Activated T-cell treated with anti-CD3 and anti-CD28 coated beads, Interleukin-2, amount 50 U/mL, for 4 hours (primary cell): ENCODE data around the gene USP21. TPM values are rescaled to one million over a fixed set of nuclear protein-coding genes. Genes with fewer than 3 reads are reported as not detected.
A peak's percentile ranks its signal among the peaks of the same experiment; 100 is the strongest.

Experiments used
- ATAC-seq, 2 donors: fragments of 200-7000 bp; cut with Tn5 transposase; one replicate each; pipeline ENCODE4 v1.10.0; 2021
- DNase-seq: peaks from one replicate; pipeline ENCODE4 v3.0.0-alpha.2; 2020
- H3K27me3 Mint-ChIP-seq: one replicate; pipeline ENCODE4 v1.8.0; 2021; ENCODE audit warnings: low read depth, mixed read lengths
- H3K36me3 Mint-ChIP-seq: one replicate; pipeline ENCODE4 v1.8.0; 2022; ENCODE audit warnings: mixed read lengths; ENCODE audit not compliant: insufficient read depth
- H3K4me1 Mint-ChIP-seq: one replicate; pipeline ENCODE4 v1.8.0; 2021; ENCODE audit warnings: low read depth, mixed read lengths
- H3K4me3 Mint-ChIP-seq: one replicate; pipeline ENCODE4 v1.8.0; 2021; ENCODE audit warnings: mild to moderate bottlenecking, moderate library complexity, mixed read lengths
- H3K9me3 Mint-ChIP-seq: one replicate; pipeline ENCODE4 v1.8.0; 2021; ENCODE audit warnings: mixed read lengths
- total RNA-seq, 3 donors: library from RNA; stranded (reverse); gene quantifications; one replicate each; pipeline ENCODE4 v1.2.1, GENCODE V29; 2021

USP21 gene
- total RNA-seq, 3 donors from 2014 or later = 25.0 to 28.3 (median 27.4) TPM

DNA sequence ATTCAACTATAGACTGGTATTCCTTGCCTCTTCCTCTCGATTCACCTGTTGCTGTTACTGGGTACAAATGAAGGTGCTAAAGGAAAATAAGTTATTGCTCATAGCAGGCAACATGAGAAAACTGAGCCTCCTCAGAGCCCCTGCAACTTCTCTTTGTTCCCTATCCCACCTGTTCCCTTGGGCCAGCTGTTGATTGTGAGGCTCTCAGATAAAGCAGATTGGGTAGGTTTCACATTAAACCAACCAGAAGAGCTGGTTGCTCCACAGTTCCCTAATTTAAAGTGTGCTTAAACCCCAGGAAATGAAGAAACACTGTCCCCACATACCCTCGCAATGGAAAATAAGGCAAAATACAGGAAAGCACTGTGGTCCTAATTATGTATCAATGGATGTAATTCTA, 31.7 kb upstream of the USP21 start:
- ATAC-seq (no peak), DNase-seq (no peak)
- H3K36me3 Mint-ChIP-seq = peaks cover 49% of the 10 kb centered on the region
- H3K4me3 Mint-ChIP-seq = no peak overlapping the region
- H3K9me3 Mint-ChIP-seq = no peaks in the 10 kb centered on the region
- H3K27me3 Mint-ChIP-seq = no peaks in the 10 kb centered on the region
- H3K4me1 Mint-ChIP-seq = peaks cover 56% of the 10 kb centered on the region

DNA sequence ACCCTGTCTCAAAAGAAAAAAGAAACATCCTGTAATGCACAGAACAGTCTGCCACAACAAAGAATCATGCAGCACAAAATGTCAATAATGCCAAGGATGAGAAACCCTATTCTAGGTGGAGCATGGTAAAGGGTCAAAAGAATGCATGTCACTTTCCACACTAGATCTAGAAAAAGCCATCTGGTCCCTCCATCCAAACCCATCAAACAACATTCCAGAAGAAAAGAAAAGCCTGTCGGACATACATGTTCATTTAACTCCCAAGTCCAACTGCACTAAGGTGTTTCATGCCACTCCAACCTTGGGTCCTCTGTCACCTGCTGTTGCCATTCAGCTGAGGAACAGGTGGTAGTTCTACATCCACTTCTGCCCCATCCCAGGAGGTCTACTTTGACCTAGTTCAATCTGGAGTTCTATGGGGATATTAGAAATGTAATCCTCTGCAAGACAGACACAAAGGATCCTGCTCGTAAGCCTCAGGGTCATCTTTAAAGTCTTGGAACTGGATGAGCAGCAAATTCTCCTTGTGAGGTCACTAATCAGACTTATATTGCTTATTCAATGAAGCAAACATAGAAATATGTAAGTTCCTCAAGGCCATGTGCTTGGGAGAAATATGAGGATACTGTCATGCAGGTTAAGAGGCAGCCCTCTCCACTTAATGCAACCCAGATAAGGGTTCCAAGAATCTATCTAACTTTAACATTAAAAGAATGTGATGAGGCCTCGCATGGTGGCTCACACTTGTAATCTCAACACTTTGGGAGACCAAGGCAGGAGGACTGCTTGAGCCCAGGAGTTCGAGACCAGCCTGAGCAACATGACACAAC, 30.5 kb upstream of the USP21 start:
- ATAC-seq (no peak), DNase-seq (no peak)
- peaks cover 56% of the 10 kb centered on the region for H3K4me1 Mint-ChIP-seq
- no peaks in the 10 kb centered on the region for H3K9me3 Mint-ChIP-seq
- peaks cover 40% of the 10 kb centered on the region for H3K36me3 Mint-ChIP-seq
- no peak overlapping the region for H3K4me3 Mint-ChIP-seq
- H3K27me3 Mint-ChIP-seq = no peaks in the 10 kb centered on the region

DNA sequence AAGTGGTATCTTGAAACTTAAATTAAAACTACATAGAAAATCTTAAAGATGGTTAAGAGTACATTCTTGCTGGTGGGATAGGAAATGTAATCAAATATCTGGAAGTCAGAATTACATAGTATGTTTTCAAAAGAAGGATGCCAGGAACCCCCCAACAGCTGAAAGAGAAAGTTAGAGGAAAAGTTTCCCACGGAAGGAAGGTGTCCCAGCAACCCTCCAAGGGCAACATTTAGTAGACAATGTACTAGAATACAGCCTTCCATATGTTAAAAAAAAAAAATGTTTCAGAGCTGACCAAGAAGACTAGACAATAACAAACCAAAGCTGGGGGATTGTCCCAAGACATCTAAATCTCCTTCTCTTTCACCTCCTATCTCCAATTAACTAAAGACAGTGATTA, 29.0 kb upstream of the USP21 start:
- Mint-ChIP-seq H3K36me3 (peaks cover 35% of the 10 kb centered on the region), H3K9me3 (no peaks in the 10 kb centered on the region), H3K27me3 (no peaks in the 10 kb centered on the region), H3K4me1 (peaks cover 59% of the 10 kb centered on the region), H3K4me3 (no peak overlapping the region)
- ATAC-seq = no peak
- no peak for DNase-seq

DNA sequence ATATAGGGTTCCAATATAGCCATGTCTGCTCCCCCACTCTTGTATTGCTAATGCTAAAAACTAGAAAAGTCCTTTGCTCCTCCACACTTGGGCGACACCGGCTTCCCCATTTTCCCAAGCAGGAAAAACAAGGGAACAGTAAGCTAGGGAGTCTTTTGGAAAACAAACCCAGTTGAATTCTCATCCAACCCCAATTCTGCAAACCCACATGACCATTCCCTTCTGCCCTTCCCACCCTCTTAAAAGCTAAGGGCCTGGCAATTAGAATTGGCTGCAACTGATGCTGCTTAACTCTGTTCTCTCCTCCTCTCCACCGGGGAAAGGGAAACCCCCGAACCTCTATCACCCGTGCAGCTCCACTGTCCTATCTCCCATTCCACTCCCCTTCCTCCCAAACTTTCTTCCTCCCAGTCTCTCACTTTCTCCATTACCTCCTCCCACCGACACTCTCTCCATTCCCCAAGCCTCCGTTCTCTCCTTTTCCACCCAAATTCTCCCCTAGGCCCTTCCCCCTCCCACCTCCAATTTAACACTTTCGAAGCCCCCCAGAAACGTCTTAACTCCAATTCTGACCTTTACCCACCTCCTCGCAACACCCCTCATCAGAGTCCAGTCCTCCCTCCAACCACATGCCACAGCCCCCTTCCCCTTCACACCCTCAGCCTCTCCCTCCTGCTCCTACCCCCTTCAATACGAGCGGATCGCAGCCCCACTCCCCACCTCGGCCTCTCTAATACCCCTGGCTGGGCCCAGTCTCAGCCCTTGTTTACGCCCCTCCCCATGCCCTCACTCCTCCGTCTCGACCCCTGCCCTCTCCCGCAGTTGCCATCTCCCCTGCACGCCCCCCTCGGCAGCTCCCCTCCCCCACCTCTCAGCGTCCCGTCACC, 27.5 kb upstream of the USP21 start:
- DNase-seq = no peak
- Mint-ChIP-seq H3K4me3 (no peak overlapping the region), H3K27me3 (no peaks in the 10 kb centered on the region), H3K36me3 (peaks cover 26% of the 10 kb centered on the region), H3K4me1 (peaks cover 51% of the 10 kb centered on the region), H3K9me3 (no peaks in the 10 kb centered on the region)
- no peak for ATAC-seq

DNA sequence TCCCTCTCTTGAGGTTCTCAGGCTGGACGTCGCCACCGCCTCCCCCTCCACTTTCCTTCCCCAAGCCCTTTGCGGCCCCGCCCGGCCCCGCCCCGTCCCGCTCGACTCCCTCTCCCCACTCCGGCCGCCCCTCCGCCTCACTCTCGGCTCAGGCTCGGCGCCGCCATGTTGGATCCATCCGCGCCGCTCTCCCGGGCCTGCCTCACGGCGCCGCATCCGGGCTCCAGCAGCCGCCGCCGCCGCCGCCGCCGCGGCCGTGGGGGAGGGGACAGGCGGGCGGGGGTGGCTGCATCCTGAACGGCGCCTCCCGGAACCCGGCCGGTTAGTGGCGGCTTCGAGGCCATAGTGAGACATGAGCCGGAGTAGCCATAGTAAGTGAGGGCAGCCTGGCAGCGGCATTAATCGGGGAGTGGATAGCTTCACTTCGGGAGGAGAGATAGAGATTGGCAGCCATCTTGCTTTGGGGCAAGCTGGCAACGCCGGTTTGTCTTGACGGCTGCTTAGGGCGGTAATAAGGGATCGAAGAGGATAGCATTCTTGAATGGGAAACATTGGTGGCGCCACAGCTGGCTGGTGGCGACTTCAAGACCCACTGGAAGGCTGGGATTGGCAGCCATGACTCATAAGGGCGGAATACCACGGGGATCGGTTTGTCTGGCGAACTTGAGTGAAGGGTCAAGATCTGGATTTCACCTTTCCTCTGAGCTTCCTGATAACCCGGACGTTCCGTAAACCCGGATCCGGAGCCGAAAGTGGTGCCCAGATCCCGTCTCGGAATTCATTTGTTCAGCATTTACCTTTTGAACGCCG, 26.7 kb upstream of the USP21 start, which contains the start of gene DEDD:
DEDD (minus strand) TSS at position 258 of the 810 bp plus-strand sequence. CDS start 8,205 bp downstream, outside the sequence.
- peak; percentile 96 for ATAC-seq
- H3K9me3 Mint-ChIP-seq = no peaks in the 10 kb centered on the region

DNA sequence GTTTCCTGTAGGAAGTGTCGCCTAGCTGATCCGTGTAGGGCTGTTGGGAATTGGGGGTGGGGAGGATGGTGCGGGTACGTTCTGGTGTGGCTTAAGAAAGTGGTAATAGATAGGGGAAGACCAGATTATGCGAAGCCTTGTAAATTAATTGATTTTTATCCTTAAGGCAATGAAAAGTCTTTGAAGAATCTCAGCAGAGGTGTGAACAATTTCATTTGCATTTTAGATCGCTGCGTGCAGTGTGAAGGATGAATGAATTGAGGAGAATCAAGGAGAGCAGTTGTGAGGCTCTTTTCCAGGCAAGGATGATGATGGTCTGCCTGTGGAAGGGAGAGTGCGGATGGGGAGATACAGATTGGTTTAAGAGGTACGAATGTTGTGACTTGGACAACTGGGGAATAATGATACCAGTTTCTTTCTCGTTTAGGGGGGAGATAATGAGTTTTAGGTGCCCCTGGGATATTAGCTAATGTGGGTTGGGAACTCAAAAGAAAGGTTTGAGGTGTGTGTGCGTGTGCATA, 26.0 kb upstream of the USP21 start:
- peak in 1 of 2 donors; percentile 4 for ATAC-seq

More for the DNA sequence above, 26.7 kb upstream of the USP21 start, which contains the start of gene DEDD:
- H3K36me3 Mint-ChIP-seq = peaks cover 17% of the 10 kb centered on the region
- H3K27me3 Mint-ChIP-seq = no peaks in the 10 kb centered on the region
- no peak within 1 kb of the TSS for H3K4me3 Mint-ChIP-seq
- DNase-seq = peak; percentile 87
- H3K4me1 Mint-ChIP-seq = peaks cover 44% of the 10 kb centered on the region

DNA sequence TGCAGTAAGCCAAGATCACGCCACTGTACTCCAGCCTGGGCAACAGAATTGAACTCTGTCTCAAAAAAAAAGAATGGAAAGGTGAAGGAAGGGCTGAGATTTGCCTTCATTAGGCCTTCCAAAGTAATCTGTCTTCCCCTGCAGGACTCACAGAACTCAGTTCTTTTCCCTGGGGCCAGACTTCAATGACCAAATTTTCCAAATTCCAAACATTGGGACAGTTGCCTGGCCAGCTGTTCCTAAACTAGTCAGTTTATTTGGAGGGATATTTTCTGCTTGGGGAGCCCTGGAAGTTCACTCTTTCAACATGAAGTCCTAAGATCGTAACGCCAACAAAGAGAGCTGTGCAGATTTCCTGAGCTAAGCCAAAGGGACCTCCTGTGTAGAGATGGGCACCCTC, 21.4 kb upstream of the USP21 start:
- Mint-ChIP-seq H3K4me3 (no peak overlapping the region), H3K36me3 (no peaks in the 10 kb centered on the region), H3K4me1 (peaks cover 4% of the 10 kb centered on the region), H3K27me3 (no peaks in the 10 kb centered on the region), H3K9me3 (no peaks in the 10 kb centered on the region)
- ATAC-seq (no peak), DNase-seq (no peak)

More for the DNA sequence above, 26.0 kb upstream of the USP21 start:
- no peaks in the 10 kb centered on the region for H3K9me3 Mint-ChIP-seq
- H3K4me1 Mint-ChIP-seq = peaks cover 38% of the 10 kb centered on the region
- H3K4me3 Mint-ChIP-seq = no peak overlapping the region
- DNase-seq = no peak
- H3K36me3 Mint-ChIP-seq = peaks cover 12% of the 10 kb centered on the region
- H3K27me3 Mint-ChIP-seq = no peaks in the 10 kb centered on the region

DNA sequence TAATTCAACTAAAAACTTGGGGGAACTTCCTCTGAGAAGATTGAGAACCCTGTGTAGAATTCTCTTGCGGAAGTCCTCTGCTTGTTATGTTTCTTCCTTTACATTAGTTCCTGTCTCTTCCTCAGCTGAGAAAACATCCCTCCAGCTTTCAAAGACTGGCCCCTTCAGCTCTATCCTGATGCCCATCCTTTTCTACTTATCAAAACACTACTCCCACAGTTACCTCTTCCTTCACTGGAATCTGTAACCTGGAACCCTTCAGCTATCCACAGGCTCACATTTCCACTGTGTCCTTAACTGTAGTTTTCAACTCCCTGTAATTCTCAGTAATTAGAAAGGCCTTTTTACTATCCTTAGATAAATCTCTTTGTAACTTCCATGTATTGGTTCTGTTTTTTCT, 20.9 kb upstream of the USP21 start:
- no peaks in the 10 kb centered on the region for H3K36me3 Mint-ChIP-seq
- DNase-seq (no peak), ATAC-seq (no peak)
- no peaks in the 10 kb centered on the region for H3K27me3 Mint-ChIP-seq
- H3K9me3 Mint-ChIP-seq = no peaks in the 10 kb centered on the region
- H3K4me1 Mint-ChIP-seq = peaks cover 4% of the 10 kb centered on the region
- H3K4me3 Mint-ChIP-seq = no peak overlapping the region

DNA sequence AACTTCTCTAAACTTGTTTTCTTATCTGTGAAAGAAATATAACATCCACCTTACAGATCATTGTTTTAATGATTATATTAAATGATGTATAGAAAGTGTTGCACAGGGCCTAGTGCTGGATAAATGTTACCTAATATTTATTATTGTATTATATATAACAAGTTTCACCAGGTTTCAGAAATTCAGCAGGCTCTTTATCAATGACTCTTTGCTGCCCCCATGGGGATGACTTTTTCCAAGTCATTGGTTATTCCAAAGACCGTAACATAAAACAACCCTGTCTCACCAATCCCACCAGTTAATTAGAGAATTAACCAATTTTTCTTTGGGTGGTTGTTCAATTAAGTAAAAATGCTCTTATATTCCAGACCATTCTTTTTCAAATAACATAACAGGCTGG, 19.5 kb upstream of the USP21 start:
- H3K27me3 Mint-ChIP-seq = no peaks in the 10 kb centered on the region
- ATAC-seq = no peak

DNA sequence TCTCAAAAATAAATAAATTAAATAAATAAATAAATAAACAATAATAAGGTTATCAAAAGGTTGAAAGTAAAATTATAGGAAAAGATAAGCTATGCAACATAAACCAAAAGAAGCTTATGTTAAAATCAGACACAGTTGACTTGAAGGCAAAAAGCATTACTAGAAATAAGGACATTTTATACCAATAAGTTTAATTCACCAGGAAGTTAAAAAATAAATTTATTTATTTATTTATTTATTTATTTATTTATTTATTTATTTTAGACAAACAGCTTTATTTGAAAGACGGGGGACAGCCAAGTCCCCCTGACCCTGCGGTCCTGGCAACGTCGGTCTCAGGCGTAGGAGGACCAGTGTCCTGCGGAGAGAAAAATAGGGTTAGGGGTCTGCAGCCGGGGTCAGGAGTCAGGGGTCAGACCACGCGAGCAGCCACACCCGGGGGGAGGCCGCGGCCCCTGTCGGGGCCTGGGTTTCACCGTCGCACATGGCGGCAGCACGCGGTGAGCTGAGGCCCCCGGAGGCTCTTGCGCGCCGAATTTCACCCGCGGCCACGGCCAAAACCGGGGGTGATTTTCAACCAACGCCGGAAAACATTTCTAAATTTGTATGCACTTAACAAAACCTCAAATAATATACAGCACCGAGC, 18.4 kb upstream of the USP21 start:
- no peak for DNase-seq
- no peaks in the 10 kb centered on the region for H3K36me3 Mint-ChIP-seq
- peaks cover 1% of the 10 kb centered on the region for H3K4me1 Mint-ChIP-seq
- no peaks in the 10 kb centered on the region for H3K9me3 Mint-ChIP-seq
- no peak for ATAC-seq
- H3K4me3 Mint-ChIP-seq = no peak overlapping the region
- no peaks in the 10 kb centered on the region for H3K27me3 Mint-ChIP-seq

More for the DNA sequence above, 19.5 kb upstream of the USP21 start:
- H3K4me3 Mint-ChIP-seq = no peak overlapping the region
- no peaks in the 10 kb centered on the region for H3K9me3 Mint-ChIP-seq
- H3K4me1 Mint-ChIP-seq = peaks cover 4% of the 10 kb centered on the region
- H3K36me3 Mint-ChIP-seq = no peaks in the 10 kb centered on the region
- DNase-seq = peak; percentile 38

DNA sequence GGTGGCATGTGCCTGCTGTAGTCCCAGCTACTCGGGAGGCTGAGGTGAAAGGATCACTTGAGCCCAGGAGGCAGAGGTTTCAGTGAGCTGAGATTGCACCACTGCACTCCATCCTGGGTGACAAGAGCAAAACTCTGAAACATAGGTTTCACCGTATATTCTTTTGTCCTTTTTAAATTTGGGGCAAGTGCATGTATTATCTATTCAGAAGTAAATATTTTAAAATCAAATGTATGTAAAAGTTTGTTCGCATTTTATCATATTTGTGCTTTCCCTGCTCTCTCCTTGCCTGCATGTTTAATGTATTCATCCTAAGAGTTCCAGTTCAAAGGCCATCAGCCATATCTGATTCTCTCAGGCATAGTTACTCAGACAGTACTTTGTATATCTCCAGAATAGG, 13.5 kb upstream of the USP21 start:
- Mint-ChIP-seq H3K36me3 (no peaks in the 10 kb centered on the region), H3K4me1 (no peaks in the 10 kb centered on the region), H3K4me3 (no peak overlapping the region), H3K27me3 (no peaks in the 10 kb centered on the region), H3K9me3 (no peaks in the 10 kb centered on the region)
- DNase-seq = no peak
- ATAC-seq = no peak

DNA sequence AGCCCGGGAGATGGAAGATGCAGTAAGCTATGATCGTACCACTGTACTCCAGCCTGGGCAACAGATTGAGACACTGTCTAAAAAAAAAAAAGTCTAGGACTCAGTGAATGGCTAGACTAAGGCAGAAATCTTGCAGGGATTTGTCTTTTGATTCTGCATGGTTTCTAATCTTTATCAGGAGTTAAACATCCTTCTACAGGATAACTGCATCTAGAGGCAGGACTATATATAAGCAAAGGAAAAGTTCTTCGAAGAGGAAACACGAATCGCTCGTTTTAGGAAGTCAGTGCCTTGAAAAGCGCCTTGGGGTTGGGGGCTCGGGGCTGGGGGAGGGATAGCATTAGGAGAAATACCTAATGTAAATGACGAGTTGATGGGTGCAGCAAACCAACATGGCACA, 6.1 kb upstream of the USP21 start:
- Mint-ChIP-seq H3K4me3 (peak overlapping the region; percentile 95), H3K9me3 (no peaks in the 10 kb centered on the region), H3K4me1 (peaks cover 18% of the 10 kb centered on the region), H3K27me3 (no peaks in the 10 kb centered on the region), H3K36me3 (peaks cover 10% of the 10 kb centered on the region)
- no peak for ATAC-seq
- no peak for DNase-seq

DNA sequence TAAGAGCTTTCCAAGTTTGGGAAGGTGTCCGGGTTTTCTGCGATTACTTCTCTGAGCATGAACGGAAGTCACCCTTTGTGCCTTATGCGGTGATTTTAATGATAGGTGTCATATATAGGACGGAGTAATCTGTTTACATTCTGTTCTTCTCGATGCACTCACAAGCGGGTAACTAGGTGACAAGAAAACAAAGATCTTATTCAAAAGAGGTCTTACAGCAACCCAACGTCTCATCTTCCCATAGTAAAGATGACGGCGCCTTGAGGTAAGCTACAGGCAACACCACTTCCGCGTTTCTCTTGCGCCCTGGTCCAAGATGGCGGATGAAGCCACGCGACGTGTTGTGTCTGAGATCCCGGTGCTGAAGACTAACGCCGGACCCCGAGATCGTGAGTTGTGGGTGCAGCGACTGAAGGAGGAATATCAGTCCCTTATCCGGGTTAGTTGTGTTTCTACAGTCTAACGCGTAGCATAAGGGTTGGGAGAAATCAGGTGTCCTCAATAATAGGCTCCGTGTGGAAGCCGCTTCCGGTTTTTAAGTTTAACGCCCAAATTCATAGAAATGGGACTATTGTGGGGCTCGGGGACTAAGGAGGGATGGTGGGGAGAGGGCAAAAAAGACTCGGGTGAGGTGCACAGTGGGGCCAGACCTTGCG, 5.5 kb upstream of the USP21 start, which contains the start of gene UFC1:
UFC1 (plus strand) TSS at position 297 of the 656 bp plus-strand sequence; CDS start at position 317, 20 bp downstream.
- Mint-ChIP-seq H3K4me3 (peak within 1 kb of the TSS; percentile 95), H3K27me3 (no peaks in the 10 kb centered on the region), H3K36me3 (peaks cover 10% of the 10 kb centered on the region), H3K9me3 (no peaks in the 10 kb centered on the region), H3K4me1 (peaks cover 20% of the 10 kb centered on the region)
- ATAC-seq (peak; percentile 97), DNase-seq (peak; percentile 70)
